ENCODE measurements around the gene METTL24.

Gene METTL24

GRCh38 chr6:110331390-110331789 lies 26.8 kb downstream of the METTL24 start:
- Histone ChIP-seq H3K9me2 (ENCODE audit: low read depth, low read length) (no peaks in the 10 kb centered on the region), H3F3A (ENCODE audit: insufficient read depth, low read length) (no peaks in the 10 kb centered on the region), H3K4me3 (ENCODE audit: low read depth, low read length, poor library complexity, severe bottlenecking) (no peak overlapping the region), H3K36me3 (ENCODE audit: insufficient read depth, low read length) (no peaks in the 10 kb centered on the region), H2AFZ (ENCODE audit: low read length) (no peak overlapping the region), H3K9ac (ENCODE audit: low read length) (no peak overlapping the region), H3K27ac (ENCODE audit: low read depth, low read length, poor library complexity, severe bottlenecking) (no peak overlapping the region), H3K79me2 (ENCODE audit: insufficient read depth, low read length) (no peaks in the 10 kb centered on the region), H3K27me3 (ENCODE audit: insufficient read depth, low read length) (0 out of 2 replicates have a peak, but pooled peaks cover 7% of the 10 kb centered on the region), H3K4me2 (ENCODE audit: low read length) (no peak overlapping the region), H3K4me1 (ENCODE audit: insufficient read depth, low read length, severe bottlenecking) (no peaks in the 10 kb centered on the region), H3K9me3 (ENCODE audit: low read length) (no peaks in the 10 kb centered on the region), H4K20me1 (ENCODE audit: insufficient read depth, low read length) (no peaks in the 10 kb centered on the region)
- TF ChIP-seq CTCF (IDR thresholded peaks at IDR 0.05; ENCODE audit: low read length) (no peak), EZH2 (IDR thresholded peaks at IDR 0.05; ENCODE audit: borderline replicate concordance, low read length) (no peak)

- no peaks in the 10 kb centered on the region for H3K4me1 ChIP-seq (ENCODE audit: insufficient read depth, low read length, severe bottlenecking)
- H3K36me3 ChIP-seq (ENCODE audit: insufficient read depth, low read length), result no peaks in the 10 kb centered on the region
- no peak overlapping the region for H3K4me2 ChIP-seq (ENCODE audit: low read length)
- H2AFZ ChIP-seq (ENCODE audit: low read length), result no peak overlapping the region
- TF ChIP-seq CTCF (IDR thresholded peaks at IDR 0.05; ENCODE audit: low read length) (no peak), EZH2 (IDR thresholded peaks at IDR 0.05; ENCODE audit: borderline replicate concordance, low read length) (no peak)
- H3F3A ChIP-seq (ENCODE audit: insufficient read depth, low read length), result no peaks in the 10 kb centered on the region
- 0 out of 2 replicates have a peak, but pooled peaks cover 7% of the 10 kb centered on the region for H3K27me3 ChIP-seq (ENCODE audit: insufficient read depth, low read length)
- no peaks in the 10 kb centered on the region for H3K9me3 ChIP-seq (ENCODE audit: low read length)
- H3K4me3 ChIP-seq (ENCODE audit: low read depth, low read length, poor library complexity, severe bottlenecking), result no peak overlapping the region
- no peak overlapping the region for H3K27ac ChIP-seq (ENCODE audit: low read depth, low read length, poor library complexity, severe bottlenecking)
- no peak overlapping the region for H3K9ac ChIP-seq (ENCODE audit: low read length)
- H3K9me2 ChIP-seq (ENCODE audit: low read depth, low read length), result no peaks in the 10 kb centered on the region
- H4K20me1 ChIP-seq (ENCODE audit: insufficient read depth, low read length), result no peaks in the 10 kb centered on the region
- H3K79me2 ChIP-seq (ENCODE audit: insufficient read depth, low read length), result no peaks in the 10 kb centered on the region
Observed at GRCh38 chr6:110329714-110330436, 28.3 kb downstream of the METTL24 start.

- Histone ChIP-seq H3K9ac (ENCODE audit: low read length) (no peak overlapping the region), H3K4me2 (ENCODE audit: low read length) (no peak overlapping the region), H3F3A (ENCODE audit: insufficient read depth, low read length) (no peaks in the 10 kb centered on the region), H3K9me2 (ENCODE audit: low read depth, low read length) (no peaks in the 10 kb centered on the region), H3K4me3 (ENCODE audit: low read depth, low read length, poor library complexity, severe bottlenecking) (no peak overlapping the region), H3K27ac (ENCODE audit: low read depth, low read length, poor library complexity, severe bottlenecking) (no peak overlapping the region), H3K79me2 (ENCODE audit: insufficient read depth, low read length) (no peaks in the 10 kb centered on the region), H3K27me3 (ENCODE audit: insufficient read depth, low read length) (0 out of 2 replicates have a peak, but pooled peaks cover 7% of the 10 kb centered on the region), H3K36me3 (ENCODE audit: insufficient read depth, low read length) (no peaks in the 10 kb centered on the region), H3K9me3 (ENCODE audit: low read length) (no peaks in the 10 kb centered on the region), H3K4me1 (ENCODE audit: insufficient read depth, low read length, severe bottlenecking) (no peaks in the 10 kb centered on the region), H4K20me1 (ENCODE audit: insufficient read depth, low read length) (no peaks in the 10 kb centered on the region), H2AFZ (ENCODE audit: low read length) (no peak overlapping the region)
- TF ChIP-seq EZH2 (IDR thresholded peaks at IDR 0.05; ENCODE audit: borderline replicate concordance, low read length) (no peak), CTCF (IDR thresholded peaks at IDR 0.05; ENCODE audit: low read length) (no peak)
Observed at GRCh38 chr6:110329348-110329713, 28.8 kb downstream of the METTL24 start.
